Endometrial microvascular endothelial cells (primary cell): Measurements from ENCODE around the gene SNAP47. TPM values are rescaled to one million over a fixed set of nuclear protein-coding genes. Genes with fewer than 3 reads are reported as not detected.
"Not testable (repeated sequence)": the region's sequence is repeated elsewhere in the genome, so short reads cannot be mapped to it uniquely, and the experiment has no call there.

Source experiments
- in situ Hi-C: cut with HindIII; loops from 2 replicates; pipeline ENCODE4 v1.10.0; 2017; ENCODE audit warnings: low sequenced_read_pairs, low pct_unique_long_range_greater_than_20kb; ENCODE audit errors: inconsistent ontology term
- total RNA-seq: library from RNA; depleted of rRNA; stranded (reverse); fragments of >200 nt; gene quantifications from one replicate; pipeline ENCODE4 v1.2.3, GENCODE V29; 2015; ENCODE audit errors: inconsistent ontology term

The SNAP47 gene, protein sequence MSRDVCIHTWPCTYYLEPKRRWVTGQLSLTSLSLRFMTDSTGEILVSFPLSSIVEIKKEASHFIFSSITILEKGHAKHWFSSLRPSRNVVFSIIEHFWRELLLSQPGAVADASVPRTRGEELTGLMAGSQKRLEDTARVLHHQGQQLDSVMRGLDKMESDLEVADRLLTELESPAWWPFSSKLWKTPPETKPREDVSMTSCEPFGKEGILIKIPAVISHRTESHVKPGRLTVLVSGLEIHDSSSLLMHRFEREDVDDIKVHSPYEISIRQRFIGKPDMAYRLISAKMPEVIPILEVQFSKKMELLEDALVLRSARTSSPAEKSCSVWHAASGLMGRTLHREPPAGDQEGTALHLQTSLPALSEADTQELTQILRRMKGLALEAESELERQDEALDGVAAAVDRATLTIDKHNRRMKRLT
- 34.6 TPM for total RNA-seq

- in situ Hi-C loops = no loop called here
Measured at GRCh38 chr1:227734856-227735538, at the start of gene SNAP47, which contains the start of gene JMJD4. SNAP47 (plus strand) TSS chr1:227735435; CDS start chr1:227747737, 12,302 bp downstream. JMJD4 (minus strand) TSS chr1:227735302; CDS start chr1:227735273, 29 bp downstream.

GRCh38 chr1:227685807-227686206 is 49.4 kb upstream of the SNAP47 start:
- in situ Hi-C loops = no loop called here

DNA sequence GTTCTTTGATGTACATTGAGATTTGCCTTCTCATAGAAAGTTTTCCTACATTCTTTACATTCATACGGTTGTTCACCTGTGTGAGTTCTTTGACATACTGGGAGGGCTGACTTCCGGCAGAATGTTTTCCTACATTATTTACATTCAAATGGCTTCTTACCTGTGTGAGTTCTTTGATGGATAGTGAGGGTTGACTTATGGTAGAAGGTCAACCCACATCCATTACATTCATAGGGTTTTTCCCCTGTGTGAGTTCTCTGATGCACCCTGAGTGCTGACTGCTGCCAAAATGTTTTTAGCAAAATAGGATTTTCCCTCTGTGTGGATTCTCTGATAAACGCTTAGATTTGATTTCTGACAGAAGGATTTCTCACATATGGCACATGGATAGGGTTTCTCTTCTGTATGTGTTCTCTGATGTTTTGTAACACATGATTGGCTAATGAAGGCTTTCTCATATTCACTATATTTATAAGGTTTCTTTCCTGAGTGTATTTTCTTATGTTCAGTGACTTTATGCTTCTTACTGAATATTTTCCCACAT is 37.8 kb upstream of the SNAP47 start:
- in situ Hi-C loops = no loop called here

GRCh38 chr1:227701631-227702030 is 33.6 kb upstream of the SNAP47 start:
- in situ Hi-C loops = not testable (repeated sequence)

GRCh38 chr1:227707846-227708245 is 27.4 kb upstream of the SNAP47 start:
- in situ Hi-C loops = no loop called here

DNA sequence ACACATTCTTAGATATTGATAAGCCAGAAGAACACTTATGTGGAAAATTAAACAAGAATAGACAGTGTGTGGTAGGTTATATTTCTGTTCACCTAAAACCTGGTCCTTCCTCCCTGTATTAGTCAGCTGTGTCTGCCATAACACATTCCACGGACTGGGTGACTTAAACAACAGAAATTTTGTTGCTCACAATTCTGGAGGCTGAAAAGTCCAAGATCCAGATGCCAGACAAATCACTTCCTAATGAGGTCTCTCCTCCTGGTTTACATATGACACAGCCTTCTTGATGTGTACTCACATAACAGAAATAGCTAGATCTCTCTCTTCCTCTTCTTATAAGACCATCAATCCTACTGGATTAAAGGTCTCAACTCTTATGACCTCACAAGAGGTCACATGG is 25.8 kb upstream of the SNAP47 start:
- in situ Hi-C loops = no loop called here

- in situ Hi-C loops = not testable (repeated sequence)
Measured at GRCh38 chr1:227710474-227710873, 24.8 kb upstream of the SNAP47 start.

DNA sequence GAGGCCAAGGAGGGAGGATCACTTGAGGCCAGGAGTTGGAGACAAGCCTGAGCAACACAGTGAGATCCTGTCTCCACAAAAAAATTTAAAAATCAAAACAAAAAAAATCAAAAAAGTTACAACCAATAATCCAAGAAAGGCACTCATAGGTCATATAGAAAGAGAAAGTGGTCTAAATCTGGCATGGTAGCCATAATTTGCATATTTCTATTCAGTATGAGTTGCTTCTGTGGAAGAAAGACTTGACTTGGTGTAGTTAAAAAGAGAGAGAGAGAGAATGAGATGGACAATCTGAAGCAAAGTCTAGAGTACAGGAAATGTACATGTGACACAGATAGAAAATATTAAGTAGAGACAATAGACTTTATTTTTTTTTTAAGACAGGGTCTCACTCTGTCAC is 22.6 kb upstream of the SNAP47 start:
- in situ Hi-C loops = no loop called here

DNA sequence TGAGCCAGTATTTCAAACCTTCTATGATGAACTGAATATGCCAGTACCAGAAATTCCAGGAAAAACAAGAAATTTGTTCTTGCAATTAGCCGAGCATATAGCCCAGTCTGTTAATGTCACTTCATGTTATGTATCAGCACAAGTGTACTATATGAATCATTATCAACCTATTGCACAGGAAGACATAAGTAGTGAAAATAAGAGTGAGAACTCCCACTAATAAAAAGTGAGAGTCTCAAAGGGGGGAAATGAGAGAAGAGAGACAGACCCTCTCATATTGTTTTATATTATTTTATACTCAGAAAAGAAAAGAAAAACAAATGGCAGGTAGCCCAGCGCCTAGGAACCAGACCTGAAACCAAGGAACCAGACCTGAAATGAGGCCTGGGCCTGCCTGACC is 16.3 kb upstream of the SNAP47 start:
- in situ Hi-C loops = no loop called here

DNA sequence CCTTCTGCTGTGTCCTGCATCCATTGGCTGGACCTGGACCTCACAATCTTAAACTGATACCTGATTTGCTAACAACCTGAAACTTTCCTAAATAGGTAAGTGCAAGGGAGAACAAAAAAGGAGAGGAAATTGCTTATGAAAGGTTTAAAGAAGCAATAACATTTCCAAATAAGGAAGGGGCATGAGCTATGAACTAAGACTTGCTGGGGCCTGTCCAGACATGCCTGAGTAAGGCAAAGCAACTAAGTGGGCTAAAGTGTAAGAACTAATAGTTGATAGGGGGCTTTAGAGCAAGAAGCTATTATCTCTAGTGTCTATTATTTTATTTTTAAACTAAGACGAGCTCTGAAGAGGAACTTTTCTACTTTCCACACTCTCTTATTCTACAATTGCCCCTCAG is 11.8 kb upstream of the SNAP47 start:
- in situ Hi-C loops = no loop called here

DNA sequence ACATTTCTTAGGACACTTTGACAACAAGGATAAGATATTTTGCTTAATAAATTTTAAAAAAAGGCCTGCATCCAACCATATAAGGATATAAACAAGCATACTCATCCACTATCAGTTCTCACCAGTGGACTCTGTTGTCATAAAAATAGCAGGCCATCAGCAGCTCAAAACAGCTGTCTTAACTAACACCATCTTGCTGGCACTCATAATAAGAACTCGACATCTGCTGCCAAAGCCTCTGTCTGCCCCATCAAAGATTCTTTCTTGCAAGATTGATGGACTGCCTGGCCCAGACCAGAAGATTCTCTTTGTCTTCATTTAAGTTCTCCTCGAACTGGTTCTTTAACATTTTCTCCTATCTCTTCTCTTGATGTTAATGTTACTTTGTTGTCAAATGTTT is 10.2 kb upstream of the SNAP47 start:
- in situ Hi-C loops = no loop called here

- in situ Hi-C loops = no loop called here
Measured at GRCh38 chr1:227726318-227726717, 8.9 kb upstream of the SNAP47 start.

- in situ Hi-C loops = no loop called here
Measured at GRCh38 chr1:227726924-227727599, 8.2 kb upstream of the SNAP47 start.

- in situ Hi-C loops = no loop called here
Measured at GRCh38 chr1:227728059-227728891, 7.0 kb upstream of the SNAP47 start.

GRCh38 chr1:227728892-227729143 is 6.4 kb upstream of the SNAP47 start:
- in situ Hi-C loops = no loop called here

- in situ Hi-C loops = no loop called here
Measured at GRCh38 chr1:227729144-227729880, 5.9 kb upstream of the SNAP47 start.

- in situ Hi-C loops = no loop called here
Measured at GRCh38 chr1:227729881-227730629, 5.2 kb upstream of the SNAP47 start.
